HCT116 (cell line): ENCODE data around the gene HAPLN3. TPM values are rescaled to one million over a fixed set of nuclear protein-coding genes. Genes with fewer than 3 reads are reported as not detected.

Experiments used
- ATAC-seq: fragments of 200-7000 bp; cut with Tn5 transposase; 2 replicates; pipeline ENCODE4 v1.9.1; 2020; ENCODE audit warnings: mild to moderate bottlenecking, moderate library complexity
- BruUV-seq: library from RNA; stranded (reverse); fragments of 400-500 nt; replicated peaks from 2 replicates; lab custom pipeline; 2021; lab: Mats Ljungman, UMichigan
- CTCF ChIA-PET: fragments of 300-600 bp; sonication (Branson Sonifier 250); formaldehyde crosslinking; loops from one replicate; lab custom pipeline; 2021; ENCODE audit warnings: antibody characterized with exemption; lab: Charles Lee
- POLR2A ChIA-PET: fragments of 300-600, 350-600 bp; sonication (Branson Sonifier 250); formaldehyde crosslinking; loops from one replicate; lab custom pipeline; 2021; ENCODE audit warnings: antibody characterized with exemption; lab: Charles Lee
- RAD21 ChIA-PET, 2 experiments: fragments of 300-600 bp; sonication (Branson Sonifier 250); formaldehyde crosslinking; loops; one replicate each; lab custom pipeline; 2023; ENCODE audit warnings: low total read pairs in 2 of 2; ENCODE audit not compliant: uncharacterized antibody in 2 of 2, unreplicated experiment in 2 of 2, low non-redundant PET in 1 of 2; lab: Charles Lee
- DNase-seq: peaks from one replicate; pipeline ENCODE4 v3.0.0-alpha.2; 2010; ENCODE audit warnings: low read depth, low spot score
- H2AFZ ChIP-seq: fragments of 200-600 bp; shearing (Covaris generic), sonication (generic); 2 replicates; pipeline ENCODE4 v1.6.1; 2017; ENCODE audit warnings: low read depth, mixed run types, mixed read lengths, antibody characterized with exemption, low read length; ENCODE audit not compliant: poor library complexity, severe bottlenecking
- H3K27ac ChIP-seq: 2 replicates; pipeline ENCODE4 v1.5.1; 2012; ENCODE audit warnings: low read depth, low read length
- H3K27me3 ChIP-seq: fragments of 200-600 bp; sonication (generic); 2 replicates; pipeline ENCODE4 v1.6.1; 2016; ENCODE audit warnings: mixed run types, low read length, mixed read lengths; ENCODE audit not compliant: insufficient read depth
- H3K36me3 ChIP-seq, 2 experiments: fragments of 200-500 bp in 1 of 2; fragments of 200-600 bp in 1 of 2; sonication (Bioruptor generic) in 1 of 2; sonication (generic) in 1 of 2; 2 replicates each; pipeline versions ENCODE4 v1.5.1 to v1.6.1; 2014 to 2016; ENCODE audit warnings: low read length in 2 of 2, inconsistent platforms in 1 of 2, mixed read lengths in 1 of 2, mixed run types in 1 of 2; ENCODE audit not compliant: insufficient read depth in 2 of 2, control insufficient read depth in 1 of 2
- H3K4me1 ChIP-seq, 2 experiments: fragments of 200-600 bp in 1 of 2; sonication (generic) in 1 of 2; 2 replicates each; pipeline versions ENCODE4 v1.5.1 to v1.6.1; 2012 to 2017; ENCODE audit warnings: low read length in 2 of 2, inconsistent platforms in 1 of 2, mild to moderate bottlenecking in 1 of 2, mixed read lengths in 1 of 2, mixed run types in 1 of 2, moderate library complexity in 1 of 2; ENCODE audit not compliant: insufficient read depth in 2 of 2, control insufficient read depth in 1 of 2
- H3K4me2 ChIP-seq: fragments of 200-600 bp; sonication (generic); 2 replicates; pipeline ENCODE4 v1.6.1; 2017; ENCODE audit warnings: mixed run types, low read length, mixed read lengths
- H3K4me3 ChIP-seq, 2 experiments: fragments of 200-600 bp in 1 of 2; sonication (generic) in 1 of 2; replicated peaks in 1 of 2; 2 replicates each; pipeline ENCODE4 v1.5.1; 2011 to 2016; ENCODE audit warnings: low read length in 2 of 2, control low read depth in 1 of 2, low read depth in 1 of 2, mild to moderate bottlenecking in 1 of 2, mixed read lengths in 1 of 2, mixed run types in 1 of 2
- H3K79me2 ChIP-seq: fragments of 200-600 bp; sonication (generic); 2 replicates; pipeline ENCODE4 v1.6.1; 2017; ENCODE audit warnings: mild to moderate bottlenecking, mixed run types, low read length, moderate library complexity, mixed read lengths; ENCODE audit not compliant: insufficient read depth
- H3K9ac ChIP-seq: fragments of 200-600 bp; sonication (generic); 2 replicates; pipeline ENCODE4 v1.6.1; 2016; ENCODE audit warnings: low read length, mixed read lengths
- H3K9me2 ChIP-seq: fragments of 200-600 bp; sonication (generic), shearing (Covaris generic); 2 replicates; pipeline ENCODE4 v1.6.1; 2017; ENCODE audit warnings: mixed run types, mild to moderate bottlenecking, moderate library complexity; ENCODE audit not compliant: insufficient read depth
- H3K9me3 ChIP-seq, 2 experiments: fragments of 200-500 bp in 1 of 2; fragments of 200-600 bp in 1 of 2; sonication (Bioruptor generic) in 1 of 2; sonication (generic) in 1 of 2; 2 replicates each; pipeline ENCODE4 v1.6.1; 2014 to 2017; ENCODE audit warnings: low read length in 2 of 2, mixed read lengths in 2 of 2, inconsistent platforms in 1 of 2, low read depth in 1 of 2, mild to moderate bottlenecking in 1 of 2, mixed run types in 1 of 2, moderate library complexity in 1 of 2; ENCODE audit not compliant: control insufficient read depth in 1 of 2, insufficient read depth in 1 of 2
- H4K20me1 ChIP-seq: fragments of 200-600 bp; sonication (generic), shearing (Covaris generic); 2 replicates; pipeline ENCODE4 v1.6.1; 2017; ENCODE audit warnings: mixed run types, mild to moderate bottlenecking, moderate library complexity; ENCODE audit not compliant: insufficient read depth
- CBX3 ChIP-seq: IDR thresholded peaks from 2 replicates; pipeline ENCODE4 v1.6.1; 2012; ENCODE audit warnings: low read depth
- EZH2phosphoT487 ChIP-seq: fragments of 200-600 bp; IDR thresholded peaks from 2 replicates; pipeline ENCODE4 v1.6.1; 2018; ENCODE audit warnings: antibody characterized with exemption, borderline replicate concordance
- JUND ChIP-seq: IDR thresholded peaks from 2 replicates; pipeline ENCODE4 v1.6.1; 2012
- RAD21 ChIP-seq: IDR thresholded peaks from 2 replicates; pipeline ENCODE4 v1.6.1; 2012; ENCODE audit warnings: low read depth, mild to moderate bottlenecking
- intact Hi-C: fragments of 100-400 bp; cut with micrococcal nuclease; formaldehyde crosslinking; loops from 2 replicates; pipeline ENCODE4 v1.10.0; 2022
- total RNA-seq: library from RNA; stranded (reverse); gene quantifications from one replicate; pipeline ENCODE4 v1.2.1, GENCODE V29; 2021; ENCODE audit not compliant: unreplicated experiment
- TF ChIP-seq, protein P1 (sequence below), 3 experiments: fragments of 200-600 bp in 1 of 3; sonication (generic) in 1 of 3; IDR thresholded peaks in 2 of 3; conservative IDR thresholded peaks in 1 of 3; 2 replicates each; pipeline ENCODE4 v1.5.1; 2012 to 2017; ENCODE audit warnings: low read depth in 2 of 3, low read length in 2 of 3, antibody characterized with exemption in 1 of 3, borderline replicate concordance in 1 of 3, control low read depth in 1 of 3, mild to moderate bottlenecking in 1 of 3, mixed read lengths in 1 of 3, mixed run types in 1 of 3, moderate library complexity in 1 of 3; ENCODE audit not compliant: insufficient read depth in 1 of 3

Gene HAPLN3
- total RNA-seq, 1 experiment from 2014 or later = 10.9 TPM

DNA sequence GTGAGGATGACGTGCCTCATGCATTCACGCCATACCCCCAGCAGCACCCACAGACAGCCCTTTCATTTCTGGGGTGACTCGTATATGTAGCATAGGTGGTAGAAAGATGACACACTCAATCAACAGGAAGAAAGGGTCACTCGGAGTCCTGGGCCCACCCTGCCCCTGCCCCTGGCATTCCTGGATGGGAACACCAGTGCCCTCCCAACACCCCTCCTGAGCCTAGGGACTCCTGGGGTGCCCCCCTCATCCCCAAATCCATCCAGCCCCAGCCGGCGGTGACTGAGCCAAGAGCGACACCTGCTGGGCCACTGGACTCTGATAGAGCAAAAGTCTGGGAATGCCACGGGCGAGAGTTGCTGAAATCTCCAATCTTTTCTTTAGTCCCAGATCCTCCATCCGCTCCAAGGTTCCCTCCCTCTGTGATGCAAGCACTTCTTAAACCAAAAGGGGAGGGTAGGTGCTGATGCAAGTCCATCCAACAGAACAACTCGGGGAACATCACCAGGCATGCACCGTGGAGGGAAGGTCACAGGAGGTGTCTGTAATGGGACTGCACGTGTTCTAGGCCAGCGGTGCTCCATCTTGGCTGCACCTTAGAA is 61.0 kb downstream of the HAPLN3 start:
- intact Hi-C loops = loop anchor here (1.0 to 10.0 kb wide), 3 partner anchors 177 to 590 kb away; no protein-coding TSS in a partner anchor
- BruUV-seq = no TSS peak
- H3K4me1 ChIP-seq = peaks cover 0 to 3% of the 10 kb centered on the region in 2 experiments; a peak in 1 of 4 replicates

More for the DNA sequence above, 61.0 kb downstream of the HAPLN3 start:
- ChIA-PET RAD21 (interaction anchor here (0.8 to 3.2 kb wide), 5 partner anchors 177 to 219 kb away, joined by 3 to 13 read pairs (median 4); partner anchors contain the start of gene ISG20 (in 1 of the 2)), CTCF (interaction anchor here (1.0 to 4.2 kb wide), 8 partner anchors 9 to 360 kb away, joined by 3 to 82 read pairs (median 4); no protein-coding TSS in a partner anchor), POLR2A (interaction anchor here (1.0 kb wide), 1 partner anchor 178 kb away, joined by 4 read pairs; no protein-coding TSS in a partner anchor)
- Histone ChIP-seq H2AFZ (no peak overlapping the region), H3K27me3 (no peaks in the 10 kb centered on the region), H3K79me2 (no peaks in the 10 kb centered on the region), H3K9ac (no peak overlapping the region), H3K4me3 (no peak overlapping the region), H3K36me3 (no peaks in the 10 kb centered on the region), H3K9me2 (no peaks in the 10 kb centered on the region), H3K4me2 (no peak overlapping the region), H3K27ac (no peak overlapping the region), H4K20me1 (no peaks in the 10 kb centered on the region), H3K9me3 (no peaks in the 10 kb centered on the region)
- DNase-seq (peak; percentile 22), ATAC-seq (peak; percentile 89)
- TF ChIP-seq, protein P1, sequence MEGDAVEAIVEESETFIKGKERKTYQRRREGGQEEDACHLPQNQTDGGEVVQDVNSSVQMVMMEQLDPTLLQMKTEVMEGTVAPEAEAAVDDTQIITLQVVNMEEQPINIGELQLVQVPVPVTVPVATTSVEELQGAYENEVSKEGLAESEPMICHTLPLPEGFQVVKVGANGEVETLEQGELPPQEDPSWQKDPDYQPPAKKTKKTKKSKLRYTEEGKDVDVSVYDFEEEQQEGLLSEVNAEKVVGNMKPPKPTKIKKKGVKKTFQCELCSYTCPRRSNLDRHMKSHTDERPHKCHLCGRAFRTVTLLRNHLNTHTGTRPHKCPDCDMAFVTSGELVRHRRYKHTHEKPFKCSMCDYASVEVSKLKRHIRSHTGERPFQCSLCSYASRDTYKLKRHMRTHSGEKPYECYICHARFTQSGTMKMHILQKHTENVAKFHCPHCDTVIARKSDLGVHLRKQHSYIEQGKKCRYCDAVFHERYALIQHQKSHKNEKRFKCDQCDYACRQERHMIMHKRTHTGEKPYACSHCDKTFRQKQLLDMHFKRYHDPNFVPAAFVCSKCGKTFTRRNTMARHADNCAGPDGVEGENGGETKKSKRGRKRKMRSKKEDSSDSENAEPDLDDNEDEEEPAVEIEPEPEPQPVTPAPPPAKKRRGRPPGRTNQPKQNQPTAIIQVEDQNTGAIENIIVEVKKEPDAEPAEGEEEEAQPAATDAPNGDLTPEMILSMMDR (IDR thresholded peaks at IDR 0.05 in 2 of 3, conservative IDR thresholded peaks at IDR 0.05 in 1 of 3; ENCODE audit: borderline replicate concordance in 1 of 3, insufficient read depth in 1 of 3, low read depth in 2 of 3, low read length in 2 of 3) = peak; percentile 70 to 89 (median 79)
- TF ChIP-seq CBX3 = no peak
- TF ChIP-seq EZH2phosphoT487 = no peak
- TF ChIP-seq JUND = no peak
- TF ChIP-seq RAD21 = peak; percentile 89
